Heart left ventricle (tissue), 16 donors: Measurements from ENCODE around the gene INPP4B. TPM values are rescaled to one million over a fixed set of nuclear protein-coding genes. Genes with fewer than 3 reads are reported as not detected.
A peak's percentile ranks its signal among the peaks of the same experiment; 100 is the strongest.

ENCODE experiments used
- ATAC-seq, 4 donors: fragments of 200-7000 bp; cut with Tn5 transposase; one replicate each; pipeline ENCODE4 v1.9.1; 2020 to 2022; ENCODE audit warnings: moderate library complexity in 4 of 4, mild to moderate bottlenecking in 3 of 4, moderate number of reproducible peaks in 1 of 4
- DNase-seq, 5 donors: peaks; one replicate each; pipeline ENCODE4 v3.0.0-alpha.2; 2020
- H3K27ac ChIP-seq, 12 donors: fragments of 200-600 bp; sonication (generic) in 4 of 12; one replicate each; pipeline versions ENCODE4 v1.5.0 to v1.8.0; 2016 to 2022; ENCODE audit warnings: mild to moderate bottlenecking in 2 of 12
- H3K27me3 ChIP-seq, 9 donors: fragments of 200-600 bp; sonication (generic) in 2 of 9; one replicate each; pipeline versions ENCODE4 v1.5.1 to v1.8.0; 2016 to 2022; ENCODE audit warnings: mild to moderate bottlenecking in 3 of 9
- H3K36me3 ChIP-seq, 9 donors: fragments of 200-600 bp; sonication (generic) in 2 of 9; one replicate each; pipeline versions ENCODE4 v1.5.0 to v1.8.0; 2018 to 2022; ENCODE audit warnings: mild to moderate bottlenecking in 2 of 9
- H3K4me1 ChIP-seq, 12 donors: fragments of 200-600 bp; sonication (generic) in 4 of 12; one replicate each; pipeline versions ENCODE4 v1.5.0 to v1.8.0; 2016 to 2022; ENCODE audit warnings: mild to moderate bottlenecking in 3 of 12
- H3K4me3 ChIP-seq, 12 donors: fragments of 200-600 bp; sonication (generic) in 4 of 12; one replicate each; pipeline versions ENCODE4 v1.5.0 to v1.8.0; 2017 to 2022; ENCODE audit warnings: mild to moderate bottlenecking in 9 of 12, moderate library complexity in 4 of 12
- H3K9me3 ChIP-seq, 12 donors: fragments of 200-600 bp; sonication (generic) in 4 of 12; one replicate each; pipeline versions ENCODE4 v1.5.0 to v1.8.0; 2016 to 2022; ENCODE audit warnings: mild to moderate bottlenecking in 1 of 12
- CTCF ChIP-seq, 12 donors: fragments of 200-600 bp; sonication (generic) in 4 of 12; IDR thresholded peaks; one replicate each; pipeline versions ENCODE4 v1.5.0 to v1.8.0; 2018 to 2022; ENCODE audit warnings: antibody characterized with exemption in 12 of 12, mild to moderate bottlenecking in 5 of 12
- POLR2A ChIP-seq, 2 donors: fragments of 450-650 bp; IDR thresholded peaks; one replicate each; pipeline ENCODE4 v1.6.1; 2017; ENCODE audit warnings: antibody characterized with exemption in 2 of 2, mild to moderate bottlenecking in 2 of 2, moderate library complexity in 2 of 2
- WGBS, 4 donors: extraction: QIAGEN DNeasy Blood & Tissue Kit in 2 of 4; methylation state at CpG; one replicate each; pipeline versions ENCODE4 v1.1.5 to v1.1.7; 2013 to 2018; 5-methylcytosine and 5-hydroxymethylcytosine counted together
- intact Hi-C, 10 donors: fragments of 100-400 bp; cut with DNase I; formaldehyde crosslinking; loops; one replicate each; pipeline versions ENCODE4 v1.11.1 to v1.14.2; 2022
- polyA plus RNA-seq, 2 donors: library from polyadenylated mRNA; stranded (reverse); fragments of 200-250 nt; gene quantifications; one replicate each; pipeline ENCODE4 v1.2.3, GENCODE V29; 2013
- total RNA-seq, 9 donors: library from RNA; depleted of rRNA in 2 of 9; stranded (reverse); fragments of >200 nt in 2 of 9; fragmentation: NEBNext Ultra II Directional in 3 of 9; extraction: Animal tissue kit (Norgen Biotek cat#: 25700) in 3 of 9; gene quantifications; one replicate each; pipeline versions ENCODE4 v1.1.0 to v1.2.4, GENCODE V29; 2016 to 2023
- donor health status: ischemic (EF 13 %, LVEDD 7.1; RV severe dilation, severe dysfunction).
- donor health status: healthy with polysubstance abuse.
- donor health status: DM: no; HTN: yes; CAD: no.
- donor health status: DM: no; HTN: no; CAD: no.
- donor health status: ischemic (EF 25% LVEDD 6.9; RV normal size, moderate dysfunction).
- donor health status: ischemic (EF 25% LVEDD 5.7; RV mildly dilated, moderate dysfunction).
- donor health status: healthy.
- donor health status: DM: yes; HTN: yes; CAD: no.
- donor health status: ischemic (EF 35%, LVEDD 5.7; RV mildly dilated, moderate dysfunction).
- donor health status: nonischemic (EF 11% LVEDD 7.7; RV severe dilation, severe dysfunction).
- donor health status: DM: yes; HTN: yes; CAD: no.
- donor health status: PGD.
- donor health status: ischemic (EF 29% LVEDD 5.4; RV normal size, mild dysfunction).
- donor health status: nonischemic (EF 23%, LVEDD 6.1; RV moderate dilation, normal function).

INPP4B gene
- total and polyA plus RNA-seq, 11 donors, result 5.5 to 128 (median 39.1) TPM

- Histone ChIP-seq H3K27ac (no peak overlapping the region), H3K9me3 (no peaks in the 10 kb centered on the region), H3K4me3 (no peak overlapping the region), H3K4me1 (peaks cover 0 to 6% (median 0%) of the 10 kb centered on the region in 12 donors), H3K27me3 (no peaks in the 10 kb centered on the region), H3K36me3 (no peaks in the 10 kb centered on the region)
- TF ChIP-seq CTCF (IDR thresholded peaks at IDR 0.05), result no peak
- TF ChIP-seq POLR2A (IDR thresholded peaks at IDR 0.05), result no peak
- DNase-seq, result no peak
- WGBS, 4 donors, result 59 to 80% (median 76%) methylated on average over 2 of the region's 2 CpGs
- peak in 1 of 4 donors; percentile 48 for ATAC-seq
- intact Hi-C loops, result no loop called here
These were observed 83.8 kb downstream of the INPP4B start for GRCh38 chr4:142762280-142762679.

GRCh38 chr4:142752202-142752786, 93.8 kb downstream of the INPP4B start:
- ATAC-seq (peak in 2 of 4 donors; percentile 14 to 15), DNase-seq (no peak)
- Histone ChIP-seq H3K36me3 (no peaks in the 10 kb centered on the region), H3K27ac (peak overlapping the region in 2 of 12 donors; percentile 4 to 9), H3K9me3 (no peaks in the 10 kb centered on the region), H3K27me3 (no peaks in the 10 kb centered on the region), H3K4me3 (no peak overlapping the region), H3K4me1 (peaks cover 0 to 14% (median 5%) of the 10 kb centered on the region in 12 donors)
- 36 to 50% (median 37%) methylated on average over 6 of the region's 6 CpGs for WGBS, 4 donors
- intact Hi-C loops, result no loop called here
- no peak for TF ChIP-seq CTCF (IDR thresholded peaks at IDR 0.05)
- no peak for TF ChIP-seq POLR2A (IDR thresholded peaks at IDR 0.05)

- Histone ChIP-seq H3K9me3 (peaks cover 0 to 37% (median 0%) of the 10 kb centered on the region in 12 donors), H3K36me3 (no peaks in the 10 kb centered on the region), H3K4me3 (no peak overlapping the region), H3K27ac (no peak overlapping the region), H3K27me3 (no peaks in the 10 kb centered on the region), H3K4me1 (peaks cover 0 to 7% (median 0%) of the 10 kb centered on the region in 12 donors)
- ATAC-seq (peak in 3 of 4 donors; percentile 52 to 70 (median 56)), DNase-seq (no peak)
- intact Hi-C loops, result no loop called here
- TF ChIP-seq CTCF (IDR thresholded peaks at IDR 0.05) (no peak), POLR2A (IDR thresholded peaks at IDR 0.05) (no peak)
These were observed 102.8 kb downstream of the INPP4B start for GRCh38 chr4:142743121-142743825.

GRCh38 chr4:142741995-142742394, 104.1 kb downstream of the INPP4B start:
- DNase-seq (no peak), ATAC-seq (no peak)
- Histone ChIP-seq H3K9me3 (peaks cover 0 to 37% (median 0%) of the 10 kb centered on the region in 12 donors), H3K27ac (no peak overlapping the region), H3K4me3 (no peak overlapping the region), H3K27me3 (no peaks in the 10 kb centered on the region), H3K36me3 (no peaks in the 10 kb centered on the region), H3K4me1 (peaks cover 0 to 7% (median 0%) of the 10 kb centered on the region in 12 donors)
- intact Hi-C loops, result no loop called here
- WGBS, 4 donors, result 68 to 84% (median 74%) methylated on average over 1 of the region's 1 CpG
- TF ChIP-seq POLR2A (IDR thresholded peaks at IDR 0.05) (no peak), CTCF (IDR thresholded peaks at IDR 0.05) (no peak)
